NCI-H2171 treated with DMSO at 0.1 percent for 48 hours (cell line): Measurements from ENCODE around the gene SCT.
"Not testable (repeated sequence)": the region's sequence is repeated elsewhere in the genome, so short reads cannot be mapped to it uniquely, and the experiment has no call there.

ENCODE experiments used
- DNase-seq: peaks from one replicate; lab custom pipeline; 2025; lab: John Stamatoyannopoulos, UW

The SCT gene

DNA sequence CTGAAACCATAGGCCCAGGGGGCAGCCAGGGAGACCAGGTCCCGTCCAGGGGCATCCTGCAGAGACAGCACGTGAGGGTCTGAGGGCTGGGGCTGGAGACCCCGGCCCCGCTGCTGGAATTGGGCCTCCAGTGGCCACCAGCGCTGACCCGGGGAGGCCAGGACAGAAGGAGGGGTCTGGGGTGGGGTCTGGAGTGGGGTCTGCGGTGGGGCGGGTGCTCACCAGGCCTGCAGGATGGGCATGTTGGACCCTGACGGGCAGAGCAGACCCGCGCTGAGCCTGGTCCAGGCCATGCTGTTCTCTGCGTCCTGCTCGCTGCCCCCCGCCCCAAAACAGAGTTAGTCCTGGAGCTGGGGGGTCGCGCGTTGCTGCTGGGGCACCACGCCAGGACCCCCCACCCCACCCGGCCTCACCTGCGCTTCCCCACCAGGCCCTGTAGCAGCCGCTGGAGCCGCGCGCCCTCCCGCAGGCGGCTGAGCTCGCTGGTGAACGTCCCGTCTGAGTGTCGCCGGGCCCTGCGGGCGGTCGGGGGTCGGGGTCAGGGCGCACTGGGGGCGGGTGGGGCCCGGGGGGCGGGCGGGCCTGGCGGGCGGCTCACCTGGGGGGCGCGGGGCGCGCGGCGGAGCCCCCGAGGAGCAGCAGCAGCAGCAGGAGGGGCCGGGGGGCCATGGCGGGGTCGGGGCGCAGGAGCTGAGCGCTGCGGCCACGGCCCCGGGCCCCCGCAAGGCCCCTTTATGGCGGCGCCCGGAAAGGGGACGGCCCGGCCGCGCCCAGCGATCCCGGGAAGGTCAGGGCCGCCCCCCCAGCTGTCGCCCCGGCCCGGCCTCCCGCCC, at the start of gene SCT:
SCT (minus strand) TSS at position 707 of the 833 bp plus-strand sequence; CDS start at position 669, 38 bp downstream.
- no peak for DNase-seq

GRCh38 chr11:674406-674805, 47.4 kb upstream of the SCT start:
- DNase-seq = no peak

DNA sequence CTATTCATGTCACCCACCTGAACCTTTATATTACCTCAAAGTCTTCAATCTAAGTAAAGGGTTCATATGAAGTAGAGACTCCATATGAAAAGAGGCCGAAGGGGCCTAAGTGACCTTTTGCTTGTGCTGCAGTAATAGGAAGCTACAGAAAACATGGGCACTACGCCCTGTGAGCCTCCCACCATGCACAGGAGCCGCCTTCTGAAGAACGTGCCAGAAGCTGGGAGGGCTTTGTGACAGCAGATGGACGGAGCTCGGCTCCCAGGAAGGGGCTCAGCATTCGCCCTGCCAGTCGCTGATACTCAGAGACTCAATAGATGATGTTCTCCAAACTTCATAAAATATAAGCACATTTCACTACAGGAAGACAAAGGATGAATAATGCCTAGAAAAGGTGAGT, 46.9 kb upstream of the SCT start:
- no peak for DNase-seq

DNA sequence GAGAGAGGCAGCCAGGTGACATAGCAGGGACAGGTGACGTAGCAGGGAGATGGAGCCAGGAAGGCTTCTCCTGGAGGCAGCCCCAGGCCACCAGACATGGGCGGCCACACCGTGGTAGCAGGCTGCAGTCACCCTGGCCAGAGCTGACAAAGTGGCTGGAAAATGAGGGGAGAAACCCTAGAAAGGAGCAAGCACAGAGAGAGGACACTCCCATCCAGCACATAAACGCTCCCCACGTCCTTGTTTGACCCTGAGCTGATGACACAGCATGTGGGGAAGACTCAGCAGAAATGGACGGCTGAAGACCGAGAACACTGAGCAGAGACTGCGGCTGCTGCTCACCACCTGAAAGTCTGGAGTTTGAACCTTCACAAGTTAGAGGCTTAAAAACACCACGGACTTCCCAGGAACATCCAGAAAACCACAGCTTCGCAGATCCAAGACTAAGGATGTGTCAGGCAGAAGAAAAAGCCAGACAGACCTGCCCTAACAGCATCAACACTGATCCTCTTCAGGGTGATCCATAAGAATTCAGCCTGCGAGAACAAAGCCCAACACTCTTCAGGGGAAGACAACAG, 38.8 kb upstream of the SCT start:
- DNase-seq = no peak

- DNase-seq = no peak
These were observed 38.2 kb upstream of the SCT start for GRCh38 chr11:665062-665703.

- DNase-seq = no peak
These were observed 35.8 kb upstream of the SCT start for GRCh38 chr11:662689-663274.

GRCh38 chr11:660681-661444, 33.9 kb upstream of the SCT start:
- DNase-seq = no peak

- DNase-seq = no peak
These were observed 33.3 kb upstream of the SCT start for GRCh38 chr11:660281-660680.

DNA sequence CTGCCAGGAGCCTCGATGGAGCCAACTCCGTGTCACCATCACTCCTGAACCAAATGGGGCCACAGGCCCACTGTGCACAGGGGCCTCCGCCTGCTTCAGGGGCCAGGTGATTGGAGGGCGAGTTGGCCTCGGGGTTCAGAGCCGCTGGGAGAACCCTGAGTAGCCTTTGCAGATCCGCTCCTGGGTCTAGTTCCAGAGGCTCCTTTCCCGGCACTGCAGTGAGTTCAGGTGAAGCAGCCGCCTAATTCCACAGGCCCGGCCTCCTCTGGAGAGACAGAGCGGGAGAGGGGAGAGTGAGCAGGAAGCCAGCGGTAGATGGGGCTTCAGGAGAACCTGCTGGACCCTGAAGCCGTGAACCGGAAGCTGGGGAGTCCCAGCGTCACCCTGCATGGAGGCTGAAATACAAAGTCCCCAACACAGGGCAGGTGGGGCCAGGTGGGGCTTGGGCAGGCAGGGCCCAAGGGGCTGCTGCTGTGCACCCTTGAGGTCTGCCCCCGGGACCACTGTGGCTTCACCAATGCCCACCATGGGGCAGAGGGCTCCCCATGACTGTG, 32.6 kb upstream of the SCT start:
- DNase-seq = no peak

GRCh38 chr11:657691-658126, 30.7 kb upstream of the SCT start:
- no peak for DNase-seq

- DNase-seq = no peak
These were observed 29.9 kb upstream of the SCT start for GRCh38 chr11:656866-657265.

DNA sequence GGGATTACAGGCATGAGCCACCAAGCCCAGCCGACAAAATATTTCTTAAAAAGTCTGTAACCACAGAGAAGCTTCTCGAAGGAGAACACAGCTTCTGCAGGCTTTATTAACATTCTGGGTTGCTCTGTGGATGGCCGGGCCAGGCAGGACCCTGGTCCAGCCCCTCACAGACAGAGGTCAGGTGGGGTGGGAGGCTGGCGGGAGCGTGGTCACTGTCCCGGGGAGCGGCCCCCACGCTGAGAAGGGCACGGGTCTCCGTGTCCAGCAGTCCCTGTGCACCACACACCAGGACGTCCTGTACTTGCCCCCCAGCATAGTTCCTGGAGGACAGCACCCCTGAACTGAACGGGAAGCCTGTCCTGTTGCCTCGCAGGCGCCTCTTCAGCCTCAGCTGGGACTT, 29.4 kb upstream of the SCT start:
- no peak for DNase-seq

DNA sequence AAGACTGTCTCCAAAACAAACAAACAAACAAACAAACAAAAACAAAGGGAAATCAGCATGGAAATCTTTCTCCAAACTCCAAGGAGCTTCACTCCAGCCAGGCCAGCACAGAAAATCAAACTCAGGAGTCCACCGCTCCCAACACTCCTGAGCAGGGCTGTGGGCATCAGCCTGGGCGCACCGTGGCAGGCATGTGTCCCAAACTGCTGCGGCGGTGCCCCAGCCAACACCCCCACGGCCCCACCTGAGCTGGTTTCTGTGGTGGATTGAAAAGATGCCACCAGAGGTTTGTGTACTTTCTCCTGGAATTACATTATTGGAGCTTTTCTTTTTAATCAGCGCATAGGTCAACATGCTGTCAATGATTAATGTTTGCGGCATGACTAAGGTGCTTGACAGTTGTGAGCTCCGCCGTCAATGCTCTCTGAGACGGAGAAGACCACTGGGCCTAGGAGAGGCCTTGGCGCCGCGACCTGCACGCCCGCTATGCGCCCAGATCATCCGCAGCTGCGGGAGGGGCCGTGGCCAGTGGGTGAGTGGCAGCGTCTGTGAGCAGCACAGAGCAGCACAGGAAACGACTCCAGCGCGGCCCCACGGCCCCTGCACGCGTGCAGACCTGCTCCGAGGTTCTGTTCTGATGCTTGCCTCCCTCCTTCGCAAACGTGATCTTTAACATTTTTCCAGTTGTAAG, 28.2 kb upstream of the SCT start:
- no peak for DNase-seq

DNA sequence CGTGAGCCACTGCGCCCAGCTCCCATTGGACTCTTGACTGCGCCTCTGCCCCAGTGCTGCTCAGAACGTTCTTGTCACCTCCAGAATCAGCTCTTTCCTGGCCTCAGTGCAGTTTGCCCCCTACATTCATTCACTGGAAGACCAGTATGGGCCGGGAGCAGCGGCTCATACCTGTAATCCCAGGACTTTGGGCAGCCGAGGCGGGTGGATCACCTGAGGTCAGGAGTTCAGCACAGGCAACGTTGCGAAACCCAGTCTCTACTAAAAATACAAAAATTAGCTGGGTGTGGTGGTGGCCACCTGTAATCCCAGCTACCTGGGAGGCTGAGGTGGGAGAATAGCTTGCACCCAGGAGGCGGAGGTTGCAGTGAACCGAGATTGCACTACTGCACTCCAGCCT, 27.5 kb upstream of the SCT start:
- not testable (repeated sequence) for DNase-seq

- DNase-seq = no peak
These were observed 26.9 kb upstream of the SCT start for GRCh38 chr11:653837-654236.

DNA sequence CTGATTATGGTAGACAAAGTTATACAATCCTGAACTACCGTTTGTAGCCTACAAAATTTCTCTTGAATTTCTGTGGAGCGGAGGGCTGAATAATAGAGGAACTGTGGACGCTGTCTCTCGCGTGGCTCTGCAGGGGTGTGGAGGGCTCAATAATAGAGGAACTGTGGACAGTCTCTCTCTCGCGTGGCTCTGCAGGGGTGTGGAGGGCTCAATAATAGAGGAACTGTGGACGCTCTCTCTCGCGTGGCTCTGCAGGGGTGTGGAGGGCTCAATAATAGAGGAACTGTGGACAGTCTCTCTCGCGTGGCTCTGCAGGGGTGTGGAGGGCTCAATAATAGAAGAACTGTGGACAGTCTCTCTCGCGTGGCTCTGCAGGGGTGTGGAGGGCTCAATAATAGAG, 26.2 kb upstream of the SCT start:
- DNase-seq = not testable (repeated sequence)

DNA sequence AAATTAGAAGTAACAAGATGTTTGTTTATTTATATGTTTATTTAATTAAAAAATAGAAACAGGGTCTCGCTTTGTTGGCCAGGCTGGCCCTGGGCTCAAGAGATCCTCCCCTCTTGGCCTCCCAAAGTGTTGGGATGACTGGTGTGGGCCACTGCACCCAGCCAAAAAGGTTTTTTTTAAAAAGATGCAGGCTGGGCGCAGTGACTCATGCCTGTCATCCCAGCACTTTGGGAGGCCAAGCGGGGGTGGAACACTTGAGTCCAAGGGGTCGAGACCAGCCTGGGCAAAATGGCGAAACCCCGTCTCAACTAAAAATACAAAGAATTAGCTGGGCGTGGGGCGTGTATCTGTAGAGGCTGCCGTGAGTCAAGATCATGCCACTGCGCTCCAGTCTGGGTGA, 23.5 kb upstream of the SCT start:
- no peak for DNase-seq

- DNase-seq = not testable (repeated sequence)
These were observed 20.7 kb upstream of the SCT start for GRCh38 chr11:647672-648158.

DNA sequence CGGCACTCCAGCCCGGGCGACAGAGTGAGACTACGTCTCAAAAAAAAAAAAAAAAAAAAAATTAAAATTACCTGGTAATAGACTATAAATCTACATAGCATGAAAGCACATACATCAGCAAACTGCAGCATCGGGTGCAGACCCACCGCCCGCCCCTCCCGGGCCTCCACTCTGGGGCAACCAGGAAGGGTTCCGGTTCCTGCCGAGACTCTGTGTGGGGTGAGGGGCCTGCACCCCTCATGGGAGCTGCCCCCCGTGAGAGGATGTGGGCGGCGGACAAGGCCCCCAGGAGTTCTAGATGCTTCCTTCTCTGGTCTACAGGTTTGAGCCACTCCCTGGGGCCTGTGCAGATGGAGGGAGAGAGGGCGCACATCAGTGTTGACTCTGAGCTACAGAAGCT, 19.2 kb upstream of the SCT start:
- DNase-seq = no peak

GRCh38 chr11:645536-645935, 18.6 kb upstream of the SCT start:
- DNase-seq = no peak
